Suprapubic skin (tissue), 4 donors: Measurements from ENCODE around the gene OR10A4. TPM values are rescaled to one million over a fixed set of nuclear protein-coding genes. Genes with fewer than 3 reads are reported as not detected.
"Not testable (repeated sequence)": the region's sequence is repeated elsewhere in the genome, so short reads cannot be mapped to it uniquely, and the experiment has no call there.

ENCODE experiments used
- DNase-seq, 2 donors: peaks; one replicate each; pipeline ENCODE4 v3.0.0-alpha.2; 2019; ENCODE audit warnings: low spot score in 2 of 2
- H3K27ac ChIP-seq: fragments of 200-600 bp; sonication (generic); one replicate; pipeline ENCODE4 v1.5.1; 2019
- H3K27me3 ChIP-seq: fragments of 200-600 bp; sonication (generic); one replicate; pipeline ENCODE4 v1.5.1; 2019
- H3K36me3 ChIP-seq: fragments of 200-600 bp; sonication (generic); one replicate; pipeline ENCODE4 v1.5.1; 2019
- H3K4me1 ChIP-seq: fragments of 200-600 bp; sonication (generic); one replicate; pipeline ENCODE4 v1.5.1; 2019
- H3K4me3 ChIP-seq: fragments of 200-600 bp; sonication (generic); one replicate; pipeline ENCODE4 v1.5.1; 2019; ENCODE audit warnings: mild to moderate bottlenecking
- H3K9me3 ChIP-seq: fragments of 200-600 bp; sonication (generic); one replicate; pipeline ENCODE4 v1.5.1; 2019
- EP300 ChIP-seq: sonication (generic); formaldehyde crosslinking; IDR thresholded peaks from one replicate; pipeline ENCODE4 v1.6.1; 2017; ENCODE audit warnings: antibody characterized with exemption
- POLR2A ChIP-seq, 2 donors: fragments of 450-650 bp; IDR thresholded peaks; one replicate each; pipeline ENCODE4 v1.6.1; 2017; ENCODE audit warnings: antibody characterized with exemption in 2 of 2, mild to moderate bottlenecking in 2 of 2, moderate library complexity in 2 of 2
- POLR2AphosphoS5 ChIP-seq, 3 donors: sonication (generic); formaldehyde crosslinking; IDR thresholded peaks; one replicate each; pipeline ENCODE4 v1.6.1; 2017; ENCODE audit warnings: antibody characterized with exemption in 3 of 3
- WGBS: methylation state at CpG from one replicate; pipeline ENCODE4 v1.1.5; 2018; 5-methylcytosine and 5-hydroxymethylcytosine counted together
- total RNA-seq, 4 donors: library from RNA; depleted of rRNA; stranded (reverse); fragments of >200 nt; gene quantifications; one replicate each; pipeline ENCODE4 v1.1.0, GENCODE V29; 2016
- TF ChIP-seq, protein P1 (sequence below), 2 donors: fragments of 200-600 bp in 1 of 2; fragments of 450-650 bp in 1 of 2; sonication (generic) in 1 of 2; IDR thresholded peaks; one replicate each; pipeline ENCODE4 v1.5.1; 2016 to 2019; ENCODE audit warnings: antibody characterized with exemption in 2 of 2, mild to moderate bottlenecking in 1 of 2, moderate library complexity in 1 of 2

Gene OR10A4
- total RNA-seq, 4 donors from 2014 or later: not detected

- no peak for DNase-seq
- no peaks in the 10 kb centered on the region for H3K27me3 ChIP-seq
- no peaks in the 10 kb centered on the region for H3K36me3 ChIP-seq
Measured at GRCh38 chr11:6843670-6844069, 32.8 kb upstream of the OR10A4 start.

DNA sequence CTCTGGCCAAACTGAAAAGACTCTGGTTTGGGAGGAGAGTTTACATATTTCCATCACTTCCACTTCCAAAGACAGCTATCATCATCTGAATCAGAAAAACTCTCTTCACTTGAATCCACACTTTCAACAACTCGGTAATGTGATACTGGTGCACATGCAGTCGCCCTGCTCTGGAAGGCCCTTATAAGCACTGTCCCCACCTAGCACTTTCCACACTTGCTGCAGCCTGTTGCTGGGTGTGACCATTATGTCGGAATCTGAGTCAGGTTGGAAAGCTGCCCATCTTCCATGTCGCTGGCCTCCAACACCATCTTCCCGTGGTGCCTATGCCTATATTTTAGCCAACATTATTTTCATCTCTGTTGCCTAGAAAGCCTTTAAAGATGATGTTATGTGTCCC is 32.1 kb upstream of the OR10A4 start:
- 87% methylated on average over 5 of the region's 5 CpGs for WGBS
- H3K27me3 ChIP-seq: no peaks in the 10 kb centered on the region
- H3K4me1 ChIP-seq: no peaks in the 10 kb centered on the region
- no peaks in the 10 kb centered on the region for H3K9me3 ChIP-seq
- no peaks in the 10 kb centered on the region for H3K36me3 ChIP-seq
- H3K27ac ChIP-seq: no peak overlapping the region
- no peak for DNase-seq
- no peak overlapping the region for H3K4me3 ChIP-seq
- TF ChIP-seq POLR2AphosphoS5 (IDR thresholded peaks at IDR 0.05): no peak
- TF ChIP-seq POLR2A (IDR thresholded peaks at IDR 0.05): no peak
- no peak for TF ChIP-seq EP300
- TF ChIP-seq, protein P1, sequence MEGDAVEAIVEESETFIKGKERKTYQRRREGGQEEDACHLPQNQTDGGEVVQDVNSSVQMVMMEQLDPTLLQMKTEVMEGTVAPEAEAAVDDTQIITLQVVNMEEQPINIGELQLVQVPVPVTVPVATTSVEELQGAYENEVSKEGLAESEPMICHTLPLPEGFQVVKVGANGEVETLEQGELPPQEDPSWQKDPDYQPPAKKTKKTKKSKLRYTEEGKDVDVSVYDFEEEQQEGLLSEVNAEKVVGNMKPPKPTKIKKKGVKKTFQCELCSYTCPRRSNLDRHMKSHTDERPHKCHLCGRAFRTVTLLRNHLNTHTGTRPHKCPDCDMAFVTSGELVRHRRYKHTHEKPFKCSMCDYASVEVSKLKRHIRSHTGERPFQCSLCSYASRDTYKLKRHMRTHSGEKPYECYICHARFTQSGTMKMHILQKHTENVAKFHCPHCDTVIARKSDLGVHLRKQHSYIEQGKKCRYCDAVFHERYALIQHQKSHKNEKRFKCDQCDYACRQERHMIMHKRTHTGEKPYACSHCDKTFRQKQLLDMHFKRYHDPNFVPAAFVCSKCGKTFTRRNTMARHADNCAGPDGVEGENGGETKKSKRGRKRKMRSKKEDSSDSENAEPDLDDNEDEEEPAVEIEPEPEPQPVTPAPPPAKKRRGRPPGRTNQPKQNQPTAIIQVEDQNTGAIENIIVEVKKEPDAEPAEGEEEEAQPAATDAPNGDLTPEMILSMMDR (IDR thresholded peaks at IDR 0.05): no peak

More at GRCh38 chr11:6843670-6844069, 32.8 kb upstream of the OR10A4 start:
- 68% methylated on average over 2 of the region's 2 CpGs for WGBS
- H3K4me1 ChIP-seq: no peaks in the 10 kb centered on the region
- no peak overlapping the region for H3K27ac ChIP-seq
- H3K9me3 ChIP-seq: no peaks in the 10 kb centered on the region
- TF ChIP-seq POLR2A (IDR thresholded peaks at IDR 0.05) (no peak), POLR2AphosphoS5 (IDR thresholded peaks at IDR 0.05) (no peak), EP300 (no peak)
- TF ChIP-seq, protein P1 (IDR thresholded peaks at IDR 0.05): no peak
- H3K4me3 ChIP-seq: no peak overlapping the region

- no peak for TF ChIP-seq POLR2AphosphoS5 (IDR thresholded peaks at IDR 0.05)
- TF ChIP-seq POLR2A (IDR thresholded peaks at IDR 0.05): no peak
- no peak for TF ChIP-seq EP300
Measured at GRCh38 chr11:6845383-6845782, 31.0 kb upstream of the OR10A4 start, which contains the start of gene OR10A5. OR10A5 (plus strand) TSS chr11:6845683; CDS start chr11:6845683, 0 bp downstream.

GRCh38 chr11:6850526-6850925 is 25.9 kb upstream of the OR10A4 start:
- H3K27me3 ChIP-seq: no peaks in the 10 kb centered on the region
- H3K4me3 ChIP-seq: no peak overlapping the region
- no peaks in the 10 kb centered on the region for H3K36me3 ChIP-seq
- 88% methylated on average over 2 of the region's 2 CpGs for WGBS
- no peak overlapping the region for H3K27ac ChIP-seq
- no peaks in the 10 kb centered on the region for H3K4me1 ChIP-seq
- H3K9me3 ChIP-seq: peaks cover 5% of the 10 kb centered on the region
- TF ChIP-seq POLR2A (IDR thresholded peaks at IDR 0.05): no peak
- TF ChIP-seq, protein P1 (IDR thresholded peaks at IDR 0.05): no peak
- no peak for DNase-seq

More at GRCh38 chr11:6845383-6845782, 31.0 kb upstream of the OR10A4 start, which contains the start of gene OR10A5:
- 81% methylated on average over 3 of the region's 3 CpGs for WGBS
- no peak within 1 kb of the TSS for H3K27ac ChIP-seq
- H3K36me3 ChIP-seq: no peaks in the 10 kb centered on the region
- H3K4me3 ChIP-seq: no peak within 1 kb of the TSS
- H3K9me3 ChIP-seq: no peaks in the 10 kb centered on the region
- DNase-seq: no peak
- no peaks in the 10 kb centered on the region for H3K4me1 ChIP-seq
- no peaks in the 10 kb centered on the region for H3K27me3 ChIP-seq

DNA sequence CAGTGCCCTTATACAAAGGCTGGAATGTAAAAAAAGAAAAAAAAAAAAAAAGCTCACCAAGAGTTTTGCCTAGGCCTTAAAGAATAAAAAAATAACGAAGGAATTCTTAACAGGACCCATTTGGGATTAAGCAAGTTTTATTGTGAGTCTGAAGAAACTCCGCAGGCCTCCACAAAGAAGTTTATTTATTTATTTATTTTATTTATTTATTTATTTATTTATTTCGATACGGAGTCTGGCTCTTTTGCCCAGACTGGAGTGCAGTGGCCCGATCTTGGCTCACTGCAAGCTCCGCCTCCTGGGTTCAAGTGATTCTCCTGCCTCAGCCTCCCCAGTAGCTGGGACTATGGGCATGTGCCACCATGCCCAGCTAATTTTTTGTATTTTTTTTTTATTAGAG is 21.6 kb upstream of the OR10A4 start:
- H3K9me3 ChIP-seq, H3K36me3 ChIP-seq, H3K4me3 ChIP-seq, H3K4me1 ChIP-seq, H3K27ac ChIP-seq, DNase-seq, H3K27me3 ChIP-seq: not testable (repeated sequence)
- WGBS: 90% methylated on average over 6 of the region's 6 CpGs

- TF ChIP-seq POLR2A (IDR thresholded peaks at IDR 0.05) (no peak), EP300 (no peak), POLR2AphosphoS5 (IDR thresholded peaks at IDR 0.05) (no peak)
- TF ChIP-seq, protein P1 (IDR thresholded peaks at IDR 0.05): no peak
- no peak for DNase-seq
- 18% methylated on average over 1 of the region's 1 CpG for WGBS
Measured at GRCh38 chr11:6855971-6856541, 20.4 kb upstream of the OR10A4 start.

More at GRCh38 chr11:6855971-6856541, 20.4 kb upstream of the OR10A4 start:
- Histone ChIP-seq H3K36me3 (no peaks in the 10 kb centered on the region), H3K27ac (no peak overlapping the region), H3K4me1 (no peaks in the 10 kb centered on the region), H3K27me3 (no peaks in the 10 kb centered on the region), H3K4me3 (no peak overlapping the region), H3K9me3 (peaks cover 5% of the 10 kb centered on the region)
